ENCODE results near the gene FAM171A2. TPM values are rescaled to one million over a fixed set of nuclear protein-coding genes. Genes with fewer than 3 reads are reported as not detected.

The FAM171A2 gene
- total and polyA plus RNA-seq, 10 of the 15 experiments (the other 5 are each of a cell fraction or from before 2014, with no cell fraction given): 0.08 to 1.7 (median 0.27) TPM; not detected in 2

- TF ChIP-seq YY1 (IDR thresholded peaks at IDR 0.05; ENCODE audit: low read depth, low read length): peak; percentile 74
- no peak for TF ChIP-seq PML (IDR thresholded peaks at IDR 0.05; ENCODE audit: low read length)
- no peak for TF ChIP-seq E2F8 (IDR thresholded peaks at IDR 0.05; ENCODE audit: low read depth, partially characterized antibody)
- TF ChIP-seq FOS (IDR thresholded peaks at IDR 0.05; ENCODE audit: borderline replicate concordance, extremely low read depth, insufficient read length): no peak
- TF ChIP-seq SMARCA5 (IDR thresholded peaks at IDR 0.05): peak; percentile 82; the same call in 1 of the 2 replicates
- TF ChIP-seq SKIL (IDR thresholded peaks at IDR 0.05; ENCODE audit: low read depth, poor library complexity, severe bottlenecking): no peak
- TF ChIP-seq SREBF2 (IDR thresholded peaks at IDR 0.05; ENCODE audit: low read length): no peak
- TF ChIP-seq HDAC6 (IDR thresholded peaks at IDR 0.05; ENCODE audit: unreplicated experiment): no peak
- TF ChIP-seq ZBTB4 (CRISPR knock-in tag; IDR thresholded peaks at IDR 0.05): no peak
- TF ChIP-seq ZNF217 (IDR thresholded peaks at IDR 0.05): no peak
- peak; percentile 72 for TF ChIP-seq RAD21 (IDR thresholded peaks at IDR 0.05; ENCODE audit: insufficient read depth, low read depth, low read length)
Measured at GRCh38 chr17:44350733-44351226, 12.9 kb downstream of the FAM171A2 start (continued).
